NCI-H82 treated with DMSO at 0.1 percent for 48 hours (cell line): ENCODE results near the gene LACRT.

ENCODE experiments used
- DNase-seq: peaks from one replicate; lab custom pipeline; 2025; ENCODE audit not compliant: unreplicated experiment; lab: John Stamatoyannopoulos, UW

Gene LACRT

GRCh38 chr12:54602661-54603060, 32.0 kb downstream of the LACRT start:
- DNase-seq = no peak

GRCh38 chr12:54601841-54602240, 32.9 kb downstream of the LACRT start:
- DNase-seq = no peak

- DNase-seq = no peak
Measured at GRCh38 chr12:54598970-54599369, 35.7 kb downstream of the LACRT start.

- DNase-seq = peak; percentile 3
Measured at GRCh38 chr12:54596526-54596946, 38.2 kb downstream of the LACRT start.

GRCh38 chr12:54595471-54595870, 39.2 kb downstream of the LACRT start:
- no peak for DNase-seq

- DNase-seq = no peak
Measured at GRCh38 chr12:54593725-54594124, 41.0 kb downstream of the LACRT start.

- DNase-seq = no peak
Measured at GRCh38 chr12:54593135-54593534, 41.6 kb downstream of the LACRT start.

GRCh38 chr12:54592316-54592715, 42.4 kb downstream of the LACRT start:
- DNase-seq = no peak

- DNase-seq = no peak
Measured at GRCh38 chr12:54590978-54591591, 43.6 kb downstream of the LACRT start.

GRCh38 chr12:54589964-54590363, 44.7 kb downstream of the LACRT start:
- DNase-seq = no peak

GRCh38 chr12:54588890-54589267, 45.8 kb downstream of the LACRT start:
- no peak for DNase-seq

GRCh38 chr12:54588110-54588889, 46.4 kb downstream of the LACRT start, which contains the start of gene PPP1R1A:
Gene PPP1R1A, minus strand, starts transcription at chr12:54588659. Its CDS starts 171 bp downstream, at chr12:54588488.
- no peak for DNase-seq

GRCh38 chr12:54587315-54587873, 47.3 kb downstream of the LACRT start:
- no peak for DNase-seq

- DNase-seq = no peak
Measured at GRCh38 chr12:54586620-54587019, 48.1 kb downstream of the LACRT start.

GRCh38 chr12:54585243-54585642, 49.5 kb downstream of the LACRT start:
- DNase-seq = no peak

- DNase-seq = no peak
Measured at GRCh38 chr12:54584128-54584527, 50.6 kb downstream of the LACRT start.

- no peak for DNase-seq
Measured at GRCh38 chr12:54583726-54584125, 51.0 kb downstream of the LACRT start.

GRCh38 chr12:54581412-54581811, 53.3 kb downstream of the LACRT start:
- DNase-seq = no peak
